WERI-Rb-1 (cell line): Measurements from ENCODE around the gene KCTD3.

Experiments
- DNase-seq: peaks from one replicate; pipeline ENCODE4 v3.0.0-alpha.2; 2020
- H3K27ac ChIP-seq: fragments of 250-450 bp; sonication (Bioruptor Pico); 2 replicates; pipeline ENCODE4 v1.5.1; 2020; ENCODE audit warnings: mild to moderate bottlenecking, moderate library complexity
- H3K27me3 ChIP-seq: fragments of 250-450 bp; sonication (Bioruptor Pico); 2 replicates; pipeline ENCODE4 v1.5.1; 2021; ENCODE audit warnings: mild to moderate bottlenecking, low read depth, moderate library complexity; ENCODE audit not compliant: insufficient read depth, severe bottlenecking
- H3K36me3 ChIP-seq: fragments of 250-450 bp; sonication (Bioruptor Pico); 2 replicates; pipeline ENCODE4 v1.5.1; 2020; ENCODE audit warnings: mild to moderate bottlenecking, moderate library complexity
- H3K4me3 ChIP-seq: 2 replicates; pipeline ENCODE4 v1.5.1; 2011; ENCODE audit warnings: low read depth, mild to moderate bottlenecking, control low read depth, low read length
- H3K9me3 ChIP-seq: fragments of 250-450 bp; sonication (Bioruptor Pico); 2 replicates; pipeline ENCODE4 v1.5.1; 2021; ENCODE audit warnings: mild to moderate bottlenecking, moderate library complexity; ENCODE audit not compliant: severe bottlenecking
- TF ChIP-seq, protein P1 (sequence below): IDR thresholded peaks from 2 replicates; pipeline ENCODE4 v1.5.1; 2011; ENCODE audit warnings: low read depth, mild to moderate bottlenecking, control low read depth, inconsistent platforms, low read length

Gene KCTD3

DNA sequence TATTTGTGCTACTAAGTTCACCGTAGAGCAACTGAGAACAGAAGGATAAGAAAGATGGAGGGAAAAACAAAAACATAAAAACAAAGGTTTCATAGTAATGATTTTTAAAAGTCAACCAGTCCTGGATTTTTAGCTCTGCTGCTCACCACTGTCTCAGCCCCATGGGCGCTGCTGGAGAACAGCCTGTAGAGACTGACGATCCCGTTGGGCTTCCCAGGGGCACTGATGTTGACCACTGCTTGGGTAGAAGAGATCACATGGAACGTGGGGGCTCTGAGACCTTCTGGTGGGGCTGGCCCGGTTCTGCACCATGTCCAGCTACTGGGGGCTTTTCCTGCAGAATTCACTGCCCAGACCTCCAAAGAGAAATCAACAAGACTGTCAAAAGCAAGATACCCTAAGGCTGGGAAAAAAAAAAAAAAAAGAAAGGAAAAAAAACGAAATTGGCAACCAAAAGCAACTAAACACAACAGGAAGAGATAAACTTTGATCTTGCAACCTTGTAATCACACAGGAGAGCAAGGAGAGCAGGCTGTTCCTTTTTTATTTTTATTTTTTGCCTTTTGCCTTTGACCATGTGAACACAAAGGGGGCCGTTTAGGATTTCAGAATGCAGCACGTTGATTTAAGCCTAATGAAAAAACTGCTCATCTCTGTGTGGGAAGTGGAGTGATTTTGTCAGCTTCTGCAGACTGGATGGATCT, 83.5 kb downstream of the KCTD3 start:
- no peaks in the 10 kb centered on the region for H3K9me3 ChIP-seq
- no peak for DNase-seq
- no peak overlapping the region for H3K4me3 ChIP-seq
- TF ChIP-seq, protein P1, sequence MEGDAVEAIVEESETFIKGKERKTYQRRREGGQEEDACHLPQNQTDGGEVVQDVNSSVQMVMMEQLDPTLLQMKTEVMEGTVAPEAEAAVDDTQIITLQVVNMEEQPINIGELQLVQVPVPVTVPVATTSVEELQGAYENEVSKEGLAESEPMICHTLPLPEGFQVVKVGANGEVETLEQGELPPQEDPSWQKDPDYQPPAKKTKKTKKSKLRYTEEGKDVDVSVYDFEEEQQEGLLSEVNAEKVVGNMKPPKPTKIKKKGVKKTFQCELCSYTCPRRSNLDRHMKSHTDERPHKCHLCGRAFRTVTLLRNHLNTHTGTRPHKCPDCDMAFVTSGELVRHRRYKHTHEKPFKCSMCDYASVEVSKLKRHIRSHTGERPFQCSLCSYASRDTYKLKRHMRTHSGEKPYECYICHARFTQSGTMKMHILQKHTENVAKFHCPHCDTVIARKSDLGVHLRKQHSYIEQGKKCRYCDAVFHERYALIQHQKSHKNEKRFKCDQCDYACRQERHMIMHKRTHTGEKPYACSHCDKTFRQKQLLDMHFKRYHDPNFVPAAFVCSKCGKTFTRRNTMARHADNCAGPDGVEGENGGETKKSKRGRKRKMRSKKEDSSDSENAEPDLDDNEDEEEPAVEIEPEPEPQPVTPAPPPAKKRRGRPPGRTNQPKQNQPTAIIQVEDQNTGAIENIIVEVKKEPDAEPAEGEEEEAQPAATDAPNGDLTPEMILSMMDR: no peak
- H3K27ac ChIP-seq: no peak overlapping the region
- no peaks in the 10 kb centered on the region for H3K36me3 ChIP-seq
- H3K27me3 ChIP-seq: no peaks in the 10 kb centered on the region

DNA sequence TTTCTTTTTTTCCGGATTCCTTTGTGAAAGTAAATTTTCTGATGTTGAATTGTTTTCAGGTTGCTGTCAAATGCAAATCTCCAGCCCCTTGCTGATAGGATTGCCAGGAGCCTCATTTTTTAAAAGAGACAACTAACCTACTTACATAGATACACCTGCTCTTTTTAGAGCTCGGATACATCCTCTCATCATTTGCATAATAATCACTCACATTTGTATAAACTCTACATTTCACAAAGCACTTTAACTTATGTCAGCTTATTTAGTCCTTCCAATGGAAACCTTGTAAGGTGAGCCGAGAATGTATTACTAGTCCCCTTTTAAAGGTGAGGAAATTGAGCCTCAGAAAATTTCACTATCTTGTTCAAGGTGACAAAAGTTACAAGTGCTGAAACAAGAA, 84.8 kb downstream of the KCTD3 start:
- DNase-seq: no peak
- Histone ChIP-seq H3K9me3 (no peaks in the 10 kb centered on the region), H3K4me3 (no peak overlapping the region), H3K27ac (no peak overlapping the region), H3K27me3 (no peaks in the 10 kb centered on the region), H3K36me3 (no peaks in the 10 kb centered on the region)
- TF ChIP-seq, protein P1: no peak

DNA sequence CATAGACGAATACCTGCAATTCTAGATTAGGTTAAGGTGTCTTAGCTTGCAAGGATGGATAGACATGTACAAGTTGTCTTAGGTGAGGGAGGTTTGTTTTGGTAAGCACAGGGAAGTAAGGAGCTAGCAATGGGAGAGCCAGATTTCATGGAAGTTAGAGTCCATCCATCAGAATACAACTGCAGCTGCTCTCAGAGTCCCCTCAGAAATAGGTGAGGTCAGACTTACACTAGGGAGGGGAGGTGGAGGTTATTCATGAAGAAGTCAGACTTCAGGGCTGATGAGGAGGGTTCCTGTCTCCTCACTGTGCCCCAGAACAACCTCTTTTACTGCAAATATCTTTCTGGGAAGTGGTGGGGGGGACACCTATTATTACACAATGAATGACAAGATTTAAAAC, 85.3 kb downstream of the KCTD3 start:
- Histone ChIP-seq H3K4me3 (no peak overlapping the region), H3K9me3 (no peaks in the 10 kb centered on the region), H3K27me3 (no peaks in the 10 kb centered on the region), H3K36me3 (no peaks in the 10 kb centered on the region), H3K27ac (no peak overlapping the region)
- TF ChIP-seq, protein P1: no peak
- DNase-seq: no peak

DNA sequence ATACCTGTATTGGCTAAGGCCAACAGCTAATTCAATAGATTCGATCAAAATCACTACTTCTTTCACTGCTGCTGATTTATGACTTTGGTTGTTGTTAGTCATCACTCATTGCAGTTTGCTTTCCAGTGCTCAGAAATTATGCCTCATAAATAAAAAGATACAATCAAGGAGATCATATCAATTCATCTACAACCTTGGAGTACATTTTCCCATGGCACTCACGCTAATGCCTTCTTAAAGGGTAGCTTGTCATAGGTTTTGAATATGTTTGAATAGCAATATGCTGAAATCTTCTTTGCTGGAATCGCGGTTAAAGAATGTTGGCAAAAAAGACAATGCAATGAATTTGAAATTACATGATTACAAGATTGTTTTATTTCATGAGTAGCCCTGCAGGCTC, 89.9 kb downstream of the KCTD3 start:
- Histone ChIP-seq H3K4me3 (no peak overlapping the region), H3K27ac (no peak overlapping the region), H3K9me3 (no peaks in the 10 kb centered on the region), H3K36me3 (no peaks in the 10 kb centered on the region), H3K27me3 (no peaks in the 10 kb centered on the region)
- TF ChIP-seq, protein P1: no peak
- no peak for DNase-seq

DNA sequence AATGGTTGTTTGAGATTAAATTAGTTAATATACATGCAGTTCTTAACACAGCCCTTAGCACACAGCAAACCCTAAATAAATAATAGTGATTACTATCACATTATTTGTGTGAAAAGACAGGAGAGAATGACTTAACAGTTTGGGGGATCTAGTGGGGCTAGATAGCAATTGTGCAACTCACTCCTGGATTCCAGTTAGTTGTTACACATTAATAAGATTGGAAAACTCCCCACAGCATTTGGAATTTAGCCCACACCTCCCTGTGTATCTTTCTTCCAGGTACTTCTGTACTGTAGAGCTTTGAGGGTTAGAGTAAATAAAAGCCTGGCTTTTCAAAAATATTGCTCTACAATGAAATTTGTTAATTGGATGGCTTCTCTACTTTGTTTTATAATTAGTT, 93.2 kb downstream of the KCTD3 start:
- Histone ChIP-seq H3K27me3 (no peaks in the 10 kb centered on the region), H3K4me3 (no peak overlapping the region), H3K36me3 (no peaks in the 10 kb centered on the region), H3K9me3 (no peaks in the 10 kb centered on the region), H3K27ac (no peak overlapping the region)
- TF ChIP-seq, protein P1: no peak
- no peak for DNase-seq

DNA sequence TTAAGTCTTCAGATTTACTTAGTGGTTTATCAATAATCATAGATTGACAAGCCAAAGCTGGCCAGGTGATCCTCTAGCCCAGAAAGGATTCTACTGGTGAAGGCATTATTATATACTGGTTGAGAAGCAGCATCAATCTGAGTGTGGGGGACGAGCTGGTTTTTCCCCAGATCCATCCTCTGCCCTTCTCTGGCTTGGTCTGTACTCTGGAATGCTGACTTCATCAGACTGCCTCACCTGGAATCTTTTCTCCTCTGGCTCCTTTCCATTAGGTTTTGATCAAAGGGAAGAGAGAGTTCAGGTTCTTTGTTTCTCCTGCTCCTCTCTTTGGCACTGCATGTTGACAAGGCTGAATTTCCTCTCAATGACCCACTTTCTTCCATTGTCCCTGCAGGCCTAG, 93.9 kb downstream of the KCTD3 start:
- Histone ChIP-seq H3K4me3 (no peak overlapping the region), H3K9me3 (no peaks in the 10 kb centered on the region), H3K27me3 (no peaks in the 10 kb centered on the region), H3K36me3 (no peaks in the 10 kb centered on the region), H3K27ac (no peak overlapping the region)
- TF ChIP-seq, protein P1: no peak
- DNase-seq: no peak
